HepG2 (cell line): ENCODE measurements around the gene CDK3. TPM values are rescaled to one million over a fixed set of nuclear protein-coding genes. Genes with fewer than 3 reads are reported as not detected.

Experiments used
- ARNTL ChIP-seq: sonication (generic); formaldehyde crosslinking; IDR thresholded peaks from 2 replicates; pipeline ENCODE4 v1.4.0; 2020; ENCODE audit warnings: mild to moderate bottlenecking, missing genetic modification reagents
- CEBPB ChIP-seq: IDR thresholded peaks from 2 replicates; pipeline ENCODE4 v1.6.1; 2011; ENCODE audit warnings: low read depth, low read length, improper control_type of control experiment, borderline replicate concordance
- CEBPZ ChIP-seq: IDR thresholded peaks from 2 replicates; pipeline ENCODE4 v1.6.1; 2012; ENCODE audit warnings: low read length, improper control_type of control experiment
- DPF2 ChIP-seq: sonication (generic); formaldehyde crosslinking; IDR thresholded peaks from 2 replicates; pipeline ENCODE4 v1.4.0; 2020; ENCODE audit warnings: mild to moderate bottlenecking, low read depth, missing genetic modification reagents, borderline replicate concordance
- HCFC1 ChIP-seq: fragments of 150-350 bp; IDR thresholded peaks from 2 replicates; pipeline ENCODE4 v1.6.1; 2014; ENCODE audit warnings: low read depth, low read length
- HHEX ChIP-seq: IDR thresholded peaks from 2 replicates; pipeline ENCODE4 v1.6.1; 2016; ENCODE audit warnings: control low read depth
- HMGA1 ChIP-seq: sonication (generic); formaldehyde crosslinking; conservative IDR thresholded peaks from 2 replicates; pipeline ENCODE4 v1.4.0; 2020; ENCODE audit warnings: missing genetic modification reagents
- HNRNPL ChIP-seq: fragments of 200-400 bp; formaldehyde crosslinking; IDR thresholded peaks from 2 replicates; pipeline ENCODE4 v1.6.1; 2017; ENCODE audit warnings: mild to moderate bottlenecking, low read depth, low read length
- HNRNPUL1 ChIP-seq: fragments of 200-400 bp; formaldehyde crosslinking; IDR thresholded peaks from 2 replicates; pipeline ENCODE4 v1.6.1; 2017; ENCODE audit warnings: low read depth, mild to moderate bottlenecking, low read length, moderate library complexity
- MEIS2 ChIP-seq: sonication (generic); formaldehyde crosslinking; IDR thresholded peaks from 2 replicates; pipeline ENCODE4 v1.9.0; 2021; ENCODE audit warnings: mild to moderate bottlenecking, missing genetic modification reagents
- NFKB2 ChIP-seq: sonication (generic); formaldehyde crosslinking; IDR thresholded peaks from 2 replicates; pipeline ENCODE4 v1.4.0; 2020; ENCODE audit warnings: missing genetic modification reagents, borderline replicate concordance
- NR2F6 ChIP-seq, 2 experiments: IDR thresholded peaks; 2 replicates each; pipeline ENCODE4 v1.6.1; 2016; ENCODE audit warnings: antibody characterized with exemption in 1 of 2, mild to moderate bottlenecking in 1 of 2
- SP4 ChIP-seq: sonication (generic); formaldehyde crosslinking; IDR thresholded peaks from 2 replicates; pipeline ENCODE4 v1.8.1; 2023; ENCODE audit warnings: mild to moderate bottlenecking, missing genetic modification reagents
- TCF7L2 ChIP-seq: IDR thresholded peaks from 2 replicates; pipeline ENCODE4 v1.6.1; 2011; ENCODE audit warnings: mild to moderate bottlenecking, low read depth, low read length, moderate library complexity
- TP53 ChIP-seq: sonication (generic); formaldehyde crosslinking; conservative IDR thresholded peaks from 2 replicates; pipeline ENCODE4 v1.4.0; 2020; ENCODE audit warnings: missing genetic modification reagents
- ZBTB49 ChIP-seq: sonication (generic); formaldehyde crosslinking; IDR thresholded peaks from 2 replicates; pipeline ENCODE4 v1.4.0; 2020; ENCODE audit warnings: missing genetic modification reagents, borderline replicate concordance
- ZNF138 ChIP-seq: sonication (generic); formaldehyde crosslinking; IDR thresholded peaks from 2 replicates; pipeline ENCODE4 v1.5.0; 2020; ENCODE audit warnings: mild to moderate bottlenecking, low read depth, missing genetic modification reagents
- ZNF18 ChIP-seq: sonication (generic); formaldehyde crosslinking; IDR thresholded peaks from 2 replicates; pipeline ENCODE4 v1.8.0; 2022; ENCODE audit warnings: mild to moderate bottlenecking, missing genetic modification reagents; ENCODE audit not compliant: insufficient replicate concordance
- ZNF354B ChIP-seq: sonication (generic); formaldehyde crosslinking; IDR thresholded peaks from 2 replicates; pipeline ENCODE4 v1.8.0; 2022; ENCODE audit warnings: mild to moderate bottlenecking, missing genetic modification reagents
- ZNF460 ChIP-seq: sonication (generic); formaldehyde crosslinking; IDR thresholded peaks from 2 replicates; pipeline ENCODE4 v1.5.1; 2020; ENCODE audit warnings: missing genetic modification reagents, mild to moderate bottlenecking, borderline replicate concordance
- ZNF501 ChIP-seq: sonication (generic); formaldehyde crosslinking; IDR thresholded peaks from 2 replicates; pipeline ENCODE4 v1.5.1; 2020; ENCODE audit warnings: mild to moderate bottlenecking, moderate library complexity, missing genetic modification reagents
- ZNF607 ChIP-seq: sonication (generic); formaldehyde crosslinking; IDR thresholded peaks from 2 replicates; pipeline ENCODE4 v1.5.1; 2020; ENCODE audit warnings: missing genetic modification reagents, mild to moderate bottlenecking, borderline replicate concordance
- ZSCAN25 ChIP-seq: sonication (generic); formaldehyde crosslinking; IDR thresholded peaks from 2 replicates; pipeline ENCODE4 v1.8.0; 2022; ENCODE audit warnings: mild to moderate bottlenecking, missing genetic modification reagents
- ZSCAN9 ChIP-seq: IDR thresholded peaks from 2 replicates; pipeline ENCODE4 v1.6.1; 2016; ENCODE audit warnings: borderline replicate concordance
- polyA plus RNA-seq, 8 experiments: library from polyadenylated mRNA; depleted of rRNA in 3 of 8; stranded (reverse) in 7 of 8; unstranded in 1 of 8; fragments of >200 nt; fragmentation: Illumina TruSeq in 4 of 8; extraction: Trizol in 4 of 8; gene quantifications; 2 replicates each; pipeline versions ENCODE4 v1.2.1 to v1.2.3, GENCODE V29; 2011 to 2016; ENCODE audit warnings: low read depth in 4 of 8, missing spikeins in 1 of 8, mixed read lengths in 1 of 8; ENCODE audit not compliant: insufficient read depth in 1 of 8
- total RNA-seq, 5 experiments: library from RNA; depleted of rRNA; stranded (reverse); fragments of >200 nt; fragmentation: Illumina TruSeq; extraction: Trizol; gene quantifications; 2 replicates each; pipeline ENCODE4 v1.2.3, GENCODE V29; 2016; ENCODE audit warnings: low read depth in 1 of 5

CDK3 gene
- total and polyA plus RNA-seq, 2 of the 13 experiments (the other 11 are each of a cell fraction or from before 2014, with no cell fraction given), result 5.8 to 11.4 TPM

- TF ChIP-seq ZSCAN25 (CRISPR knock-in tag) (0 out of 2 replicates have a peak, but pooled peaks have one; percentile 32), CEBPB (no peak), ZBTB49 (CRISPR knock-in tag) (no peak), ZNF607 (CRISPR knock-in tag) (no peak), ZNF460 (CRISPR knock-in tag) (no peak), ARNTL (CRISPR knock-in tag) (no peak; the same call in 1 of the 2 replicates), TCF7L2 (no peak), CEBPZ (no peak), HMGA1 (CRISPR knock-in tag) (no peak), ZNF354B (no peak), ZNF138 (CRISPR knock-in tag) (no peak; the same call in 1 of the 2 replicates), ZNF501 (CRISPR knock-in tag) (peak; percentile 35; the same call in 1 of the 2 replicates), SP4 (CRISPR knock-in tag) (peak; percentile 83), HCFC1 (no peak), MEIS2 (CRISPR knock-in tag) (no peak), DPF2 (CRISPR knock-in tag) (no peak), HNRNPL (peak; percentile 93), HHEX (no peak), HNRNPUL1 (no peak), TP53 (CRISPR knock-in tag) (no peak), NR2F6 (IDR thresholded peaks at IDR 0.05) (no peak), NR2F6 (CRISPR knock-in tag; IDR thresholded peaks at IDR 0.05) (no peak; the same call in none of the 2 replicates), NFKB2 (CRISPR knock-in tag) (peak; percentile 65; the same call in 1 of the 2 replicates), ZNF18 (CRISPR knock-in tag) (peak; percentile 94), ZSCAN9 (peak; percentile 67; the same call in 1 of the 2 replicates)
Observed at GRCh38 chr17:76027159-76027839, 26.6 kb downstream of the CDK3 start, which contains the start of gene EVPL (continued).
